A549 (cell line): ENCODE results near the gene AK1.

Experiments used
- POLR2A ChIP-seq: IDR thresholded peaks from 2 replicates; pipeline ENCODE4 v1.6.1; 2012; ENCODE audit warnings: mild to moderate bottlenecking, low read length
- SMC3 ChIP-seq: fragments of >200 bp; sonication (Bioruptor Twin); formaldehyde crosslinking; IDR thresholded peaks from 3 replicates; pipeline ENCODE4 v1.6.1; 2018; ENCODE audit warnings: inconsistent platforms
- SREBF2 ChIP-seq: fragments of 450-650 bp; IDR thresholded peaks from 2 replicates; pipeline ENCODE4 v1.6.1; 2014; ENCODE audit warnings: mild to moderate bottlenecking, moderate library complexity

DNA sequence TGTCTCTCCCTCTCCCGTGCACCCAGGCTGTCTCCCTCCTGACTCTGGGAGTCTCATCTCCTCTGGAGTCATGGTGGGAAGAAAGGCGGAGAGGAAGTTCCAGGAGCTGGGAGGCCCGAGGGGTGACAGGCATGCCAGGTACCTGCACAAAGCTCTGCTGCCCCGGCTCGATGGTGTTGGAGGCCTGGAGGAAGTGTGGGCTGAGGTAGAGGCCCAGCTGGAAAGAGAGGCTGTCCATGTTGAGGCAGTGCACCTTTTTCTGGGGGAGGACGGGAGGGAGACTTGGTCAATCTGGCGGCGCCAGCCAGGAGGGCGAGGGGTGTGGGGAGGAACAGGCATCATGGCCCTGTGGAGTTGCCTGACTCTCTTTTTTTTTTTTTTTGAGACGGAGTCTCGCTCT, 58.9 kb downstream of the AK1 start:
- no peak for TF ChIP-seq SREBF2
- no peak for TF ChIP-seq POLR2A
- no peak for TF ChIP-seq SMC3
